HEK293T (cell line): ENCODE results near the gene NBPF4.

Experiments used
- ELF4 ChIP-seq: fragments of 450-650 bp; IDR thresholded peaks from 2 replicates; pipeline ENCODE4 v1.6.1; 2017; ENCODE audit warnings: antibody characterized with exemption
- FOXA1 ChIP-seq: fragments of 450-650 bp; IDR thresholded peaks from 2 replicates; pipeline ENCODE4 v1.6.1; 2016; ENCODE audit warnings: mild to moderate bottlenecking
- LEF1 ChIP-seq: fragments of 450-650 bp; IDR thresholded peaks from 2 replicates; pipeline ENCODE4 v1.6.1; 2017; ENCODE audit warnings: mild to moderate bottlenecking, borderline replicate concordance
- NFRKB ChIP-seq: fragments of 450-650 bp; IDR thresholded peaks from 2 replicates; pipeline ENCODE4 v1.6.1; 2016; ENCODE audit warnings: mild to moderate bottlenecking, moderate library complexity
- SP1 ChIP-seq: fragments of 450-650 bp; IDR thresholded peaks from 2 replicates; pipeline ENCODE4 v1.6.1; 2017
- SUZ12 ChIP-seq: fragments of 450-650 bp; IDR thresholded peaks from 2 replicates; pipeline ENCODE4 v1.6.1; 2016; ENCODE audit warnings: mild to moderate bottlenecking
- ZNF384 ChIP-seq: fragments of 450-650 bp; IDR thresholded peaks from 2 replicates; pipeline ENCODE4 v1.6.1; 2016
- TF ChIP-seq, protein P1 (sequence below): fragments of 450-650 bp; IDR thresholded peaks from 2 replicates; pipeline ENCODE4 v1.6.1; 2016

DNA sequence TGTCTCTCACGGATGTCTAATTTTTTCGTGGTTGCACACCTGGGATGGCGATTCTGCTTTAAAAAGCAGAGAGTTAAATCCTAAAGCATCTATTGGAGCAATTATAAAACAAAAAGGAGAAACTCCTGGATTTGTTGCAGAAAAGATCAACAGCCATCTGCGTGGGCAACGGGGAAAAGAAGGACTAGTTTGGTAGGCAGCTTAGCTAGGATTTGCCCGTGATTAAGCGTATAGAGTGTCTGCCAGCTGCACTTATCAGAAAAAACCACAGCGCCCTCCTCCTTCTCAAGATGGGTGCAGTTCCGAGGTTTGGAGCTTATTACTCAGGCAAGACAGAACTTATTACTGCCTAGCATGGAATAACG is 43.2 kb downstream of the NBPF4 start:
- TF ChIP-seq SP1 = no peak
- no peak for TF ChIP-seq FOXA1
- no peak for TF ChIP-seq ELF4
- no peak for TF ChIP-seq SUZ12
- TF ChIP-seq ZNF384 = no peak
- TF ChIP-seq NFRKB = no peak
- TF ChIP-seq, protein P1, sequence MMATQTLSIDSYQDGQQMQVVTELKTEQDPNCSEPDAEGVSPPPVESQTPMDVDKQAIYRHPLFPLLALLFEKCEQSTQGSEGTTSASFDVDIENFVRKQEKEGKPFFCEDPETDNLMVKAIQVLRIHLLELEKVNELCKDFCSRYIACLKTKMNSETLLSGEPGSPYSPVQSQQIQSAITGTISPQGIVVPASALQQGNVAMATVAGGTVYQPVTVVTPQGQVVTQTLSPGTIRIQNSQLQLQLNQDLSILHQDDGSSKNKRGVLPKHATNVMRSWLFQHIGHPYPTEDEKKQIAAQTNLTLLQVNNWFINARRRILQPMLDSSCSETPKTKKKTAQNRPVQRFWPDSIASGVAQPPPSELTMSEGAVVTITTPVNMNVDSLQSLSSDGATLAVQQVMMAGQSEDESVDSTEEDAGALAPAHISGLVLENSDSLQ = no peak
- TF ChIP-seq LEF1 = no peak
